B cell (primary cell): Measurements from ENCODE around the gene HDAC11.

Source experiments
- CTCF ChIP-seq: fragments of 200-600 bp; IDR thresholded peaks from one replicate; pipeline ENCODE4 v1.8.0; 2022; ENCODE audit warnings: antibody characterized with exemption, mild to moderate bottlenecking
- EZH2 ChIP-seq: IDR thresholded peaks from 2 replicates; pipeline ENCODE4 v1.6.1; 2012; ENCODE audit warnings: borderline replicate concordance, low read depth, mild to moderate bottlenecking, moderate library complexity, low read length; ENCODE audit not compliant: insufficient read depth, poor library complexity, severe bottlenecking

DNA sequence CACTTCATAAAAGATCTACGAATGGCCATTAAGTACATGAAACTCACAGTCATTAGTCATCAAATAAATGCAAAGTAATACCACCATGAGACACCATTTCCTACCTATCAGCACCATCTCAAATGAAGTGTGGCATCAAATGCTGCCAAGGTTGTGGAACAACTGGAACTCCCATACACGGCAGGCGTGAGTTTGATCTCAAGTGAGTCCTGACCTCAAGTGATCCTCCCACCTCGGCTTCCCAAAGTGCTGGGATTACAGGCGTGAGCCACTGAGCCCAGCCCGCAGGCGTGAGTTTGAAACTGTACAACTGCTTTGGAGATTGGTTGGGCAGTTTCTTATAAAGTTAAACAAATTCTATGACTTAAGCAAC lies 28.8 kb upstream of the HDAC11 start:
- no peak for TF ChIP-seq CTCF
- TF ChIP-seq EZH2: no peak
